GM18861 (cell line): ENCODE measurements around the gene CD2BP2.

Experiments
- ATAC-seq: cut with Tn5 transposase; IDR thresholded peaks from one replicate; pipeline ENCODE4 v1.9.1; 2021; ENCODE audit not compliant: unreplicated experiment

CD2BP2 gene

DNA sequence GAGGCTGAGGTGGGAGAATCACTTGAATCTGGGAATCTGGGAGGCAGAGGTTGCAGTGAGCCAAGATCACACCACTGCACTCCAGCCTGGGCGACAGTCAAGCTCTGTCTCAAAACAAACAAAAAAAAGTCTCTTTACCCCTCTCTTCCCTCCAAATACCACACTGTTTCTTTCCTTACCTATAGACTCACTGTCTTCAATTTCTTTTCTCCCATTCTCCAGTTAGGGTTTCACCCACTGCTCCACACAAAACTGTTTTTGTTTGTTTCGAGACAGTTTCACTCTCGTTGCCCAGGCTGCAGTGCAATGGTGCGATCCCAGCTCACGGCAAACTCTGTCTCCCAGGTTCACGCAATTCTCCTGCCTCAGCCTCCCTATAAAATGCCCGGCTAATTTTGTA, 6.1 kb upstream of the CD2BP2 start:
- no peak for ATAC-seq

DNA sequence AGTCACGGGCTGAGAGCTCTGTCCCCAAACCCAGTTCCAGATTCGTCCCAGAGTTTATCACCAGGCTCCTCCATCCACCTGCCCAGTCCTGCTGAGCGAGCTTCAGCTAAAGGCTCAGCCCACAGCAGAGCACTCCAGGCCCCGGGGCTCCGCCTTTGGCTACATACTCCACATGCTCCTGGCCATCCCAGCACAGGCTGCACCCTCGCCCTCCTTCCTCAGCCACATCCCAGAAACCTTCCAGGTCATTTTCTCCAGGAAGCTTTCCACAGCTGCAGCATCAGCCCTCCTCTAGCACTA, 4.7 kb upstream of the CD2BP2 start:
- ATAC-seq = no peak

DNA sequence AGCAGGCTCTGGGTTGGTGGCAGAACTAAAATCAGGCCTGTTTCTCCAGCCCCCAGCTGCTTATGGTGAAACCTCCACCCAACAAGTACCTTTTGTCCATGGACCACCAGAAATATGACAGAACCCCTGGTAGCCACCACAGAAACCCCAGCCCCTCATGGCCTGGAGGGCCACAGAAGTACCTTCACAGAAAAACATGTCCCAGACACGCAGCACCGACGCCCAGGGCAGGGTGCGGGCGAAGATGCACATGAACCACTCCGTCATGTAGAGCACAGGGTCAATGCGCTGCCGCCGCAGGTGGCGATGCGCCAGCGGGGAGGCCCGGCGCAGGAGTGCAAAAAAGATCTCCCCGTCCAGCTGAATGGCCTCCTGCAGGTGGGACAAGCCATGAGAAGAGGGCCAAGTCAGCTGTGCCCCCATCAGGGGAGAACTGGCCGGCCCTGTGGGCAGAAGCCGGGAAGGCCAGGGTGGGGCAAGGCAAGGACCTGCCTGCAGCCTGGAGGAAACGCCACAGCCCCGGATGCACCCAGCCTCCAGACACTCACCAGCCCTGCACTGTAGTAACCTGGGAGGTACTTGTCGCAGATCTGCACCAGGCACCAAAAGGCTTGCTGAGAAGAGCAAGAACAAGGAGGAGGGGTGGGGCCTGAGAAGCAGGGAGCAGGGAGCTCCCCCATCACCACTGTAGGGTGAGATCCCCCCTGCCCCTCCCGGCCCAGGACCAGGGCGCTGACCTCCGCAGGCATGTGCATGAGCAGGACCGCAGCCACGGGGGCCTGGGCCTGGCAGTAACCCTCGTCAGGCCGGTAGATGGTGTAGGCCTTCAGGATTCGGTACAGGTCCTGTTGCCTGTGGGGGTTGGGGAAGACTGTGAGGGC, 4.1 kb upstream of the CD2BP2 start:
- no peak for ATAC-seq

DNA sequence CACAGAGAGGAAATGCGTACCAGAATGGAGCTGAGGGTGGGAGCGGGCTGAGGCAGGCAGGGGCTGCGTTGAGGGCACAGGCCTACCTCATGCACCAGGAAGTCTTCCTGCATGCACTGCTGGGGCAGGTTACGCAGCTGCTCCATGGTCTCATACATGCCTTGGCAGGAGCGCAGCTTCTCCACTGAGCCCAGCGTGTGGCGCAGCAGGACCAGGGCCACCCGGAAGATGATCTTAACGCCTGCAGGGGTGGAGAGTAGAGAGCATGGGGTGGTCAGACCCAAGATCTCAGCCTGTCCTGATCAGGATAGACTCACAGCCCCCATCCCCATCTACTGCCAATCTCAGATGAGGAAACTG, 3.4 kb upstream of the CD2BP2 start:
- no peak for ATAC-seq

DNA sequence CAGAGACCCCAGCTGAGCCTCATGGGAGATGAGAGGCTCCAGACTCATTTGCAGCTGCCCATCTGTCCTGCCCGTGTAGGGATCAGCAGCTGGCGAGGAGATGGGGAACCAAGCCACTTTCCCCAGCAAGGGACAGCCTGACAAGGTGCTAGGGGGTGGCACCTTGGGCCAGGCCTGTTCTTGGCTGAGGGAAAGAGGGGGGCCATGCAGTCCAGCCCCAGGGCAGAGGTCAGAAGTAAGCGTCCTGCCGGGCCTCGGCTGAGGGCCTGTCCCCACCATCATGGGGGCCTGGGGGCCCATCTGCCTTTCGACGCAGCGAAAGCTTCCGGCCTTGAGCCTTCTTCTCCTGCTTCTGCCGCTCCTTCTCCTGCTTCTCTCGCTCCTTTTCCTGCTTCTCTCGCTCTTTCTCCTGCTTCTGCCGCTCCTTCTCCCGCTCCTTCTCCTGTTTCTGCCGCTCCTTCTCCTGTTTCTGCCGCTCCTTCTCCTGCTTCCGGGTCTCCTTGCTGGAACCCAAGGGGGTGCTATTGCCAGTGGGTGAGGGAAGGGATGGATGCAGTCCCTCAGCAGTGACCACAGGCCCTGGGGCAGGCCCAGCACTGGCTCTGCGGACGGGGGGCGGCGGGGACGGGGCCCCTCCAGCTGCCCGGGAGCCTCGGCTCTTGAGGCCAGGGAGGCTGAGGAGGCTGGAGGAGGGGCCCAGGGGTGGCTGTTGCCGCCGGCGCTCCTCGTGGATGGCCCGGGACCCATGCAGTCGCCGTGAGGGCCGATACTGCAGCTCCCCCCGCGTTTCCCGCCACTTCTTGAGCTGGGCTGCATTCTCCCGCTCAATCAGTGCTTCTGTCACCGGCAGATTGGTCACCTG, 2.8 kb upstream of the CD2BP2 start:
- no peak for ATAC-seq

DNA sequence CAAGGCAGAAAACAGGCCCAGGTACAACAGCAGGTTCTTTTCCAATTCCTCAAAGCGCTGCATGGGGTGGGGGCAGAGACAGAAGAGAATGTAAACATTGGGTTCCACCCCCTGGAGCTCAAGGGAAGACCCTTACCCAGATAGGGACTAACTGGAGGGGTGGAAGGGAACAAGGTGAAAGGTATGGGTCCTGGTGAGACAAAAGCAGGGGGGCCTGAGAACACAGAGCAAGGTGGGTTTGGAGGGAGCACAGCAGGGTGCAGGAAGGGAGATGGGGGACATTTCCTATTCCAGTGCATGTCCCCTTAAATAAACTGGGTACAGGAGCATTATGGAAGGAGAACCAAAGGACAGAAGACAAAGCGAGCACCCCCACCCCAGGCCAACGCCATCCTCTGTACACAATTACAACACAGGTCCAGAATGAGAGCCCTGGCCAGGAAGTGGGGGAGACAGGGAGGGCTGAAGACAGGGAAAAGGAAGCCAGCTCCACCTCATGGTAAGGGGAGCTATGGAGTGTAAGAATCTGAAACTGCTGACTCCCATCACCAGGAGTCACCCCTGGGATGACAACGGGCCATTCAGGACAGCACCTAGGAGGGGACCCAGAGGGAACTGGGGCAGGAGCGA, 2.1 kb upstream of the CD2BP2 start:
- ATAC-seq = no peak

DNA sequence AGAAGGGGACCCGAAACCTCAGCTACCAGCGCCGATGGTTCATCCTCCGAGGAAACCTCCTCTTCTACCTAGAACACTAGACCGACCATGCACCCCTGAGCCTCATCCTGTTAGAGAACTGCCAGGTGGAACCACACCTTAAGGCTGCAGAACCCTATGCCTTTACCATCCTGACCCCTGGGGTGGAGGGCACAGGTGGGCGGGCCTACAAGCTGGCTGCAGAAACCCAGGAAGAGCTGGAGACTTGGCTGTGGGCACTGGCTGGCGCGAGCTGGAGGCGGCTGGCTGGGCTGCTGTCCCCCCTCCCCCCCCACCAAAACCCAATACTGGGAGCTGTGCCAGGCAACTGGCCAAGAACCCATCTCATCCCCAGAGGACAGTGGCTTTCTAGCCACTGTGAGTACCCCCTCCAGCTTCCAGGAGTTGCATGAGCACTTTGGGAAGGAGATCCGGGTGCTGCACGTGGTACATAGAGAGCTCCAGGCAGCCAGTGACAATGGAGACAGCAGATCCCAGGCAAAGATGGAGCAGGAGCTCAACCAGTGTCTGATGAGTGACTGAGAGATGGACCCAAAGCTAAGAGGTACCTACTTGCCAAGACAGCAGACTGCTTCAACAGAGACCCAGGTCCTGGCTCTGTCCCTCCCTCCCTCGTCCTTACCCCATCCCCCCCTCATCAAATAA, 1.4 kb upstream of the CD2BP2 start:
- ATAC-seq = no peak

DNA sequence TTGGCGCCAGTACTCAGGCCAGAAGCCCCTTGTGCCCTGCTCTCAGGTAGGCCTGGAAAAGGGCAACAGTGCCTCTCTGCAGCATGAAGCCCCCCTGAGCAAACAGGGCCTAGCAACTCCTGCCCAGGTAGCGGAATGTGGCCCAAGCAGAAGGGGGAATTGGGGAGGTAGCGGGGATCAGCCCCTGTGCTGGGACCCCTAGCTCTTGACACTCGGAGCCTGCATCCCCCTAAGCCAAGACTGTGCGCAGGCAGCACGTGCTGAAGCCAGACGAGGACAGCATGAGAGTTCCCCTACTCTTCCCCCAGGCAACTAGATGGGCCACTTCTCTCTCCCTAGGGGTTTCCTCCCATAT, 823 bp upstream of the CD2BP2 start:
- ATAC-seq = no peak

DNA sequence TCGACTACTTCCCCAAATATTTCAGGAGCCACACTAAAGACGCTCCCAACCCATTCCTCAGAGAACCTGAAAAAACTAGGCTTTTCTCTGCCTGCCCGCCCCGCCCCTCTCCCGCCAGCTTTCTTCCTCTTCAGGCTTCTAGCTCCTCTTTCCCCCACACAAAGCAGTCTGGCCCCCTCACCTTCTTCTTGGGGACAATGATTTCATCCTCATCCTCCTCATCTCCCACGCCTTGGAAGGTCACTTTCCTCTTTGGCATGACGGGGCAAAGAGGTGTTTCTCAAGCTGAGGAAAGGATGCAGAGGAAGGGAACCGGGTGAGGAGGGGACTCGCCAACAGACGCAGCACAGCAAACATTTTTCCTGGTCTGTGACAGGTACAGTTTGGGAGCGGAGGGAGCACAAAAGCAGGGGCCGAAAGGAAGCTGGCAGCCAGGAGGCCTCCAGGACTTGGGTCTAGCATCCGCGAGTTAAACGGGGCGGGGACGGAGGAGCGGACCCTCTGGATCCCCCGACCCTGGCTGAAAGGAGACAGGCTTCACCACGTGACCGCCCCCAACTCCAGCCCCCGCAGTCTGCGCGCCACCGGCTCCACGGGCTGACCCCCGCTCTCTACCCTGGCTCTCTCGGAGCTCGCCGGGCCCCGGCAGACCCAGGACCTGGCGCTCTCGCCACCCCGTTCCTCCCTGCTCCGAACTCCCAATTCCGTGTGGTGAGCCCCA, 525 bp downstream of the CD2BP2 start:
- no peak for ATAC-seq

DNA sequence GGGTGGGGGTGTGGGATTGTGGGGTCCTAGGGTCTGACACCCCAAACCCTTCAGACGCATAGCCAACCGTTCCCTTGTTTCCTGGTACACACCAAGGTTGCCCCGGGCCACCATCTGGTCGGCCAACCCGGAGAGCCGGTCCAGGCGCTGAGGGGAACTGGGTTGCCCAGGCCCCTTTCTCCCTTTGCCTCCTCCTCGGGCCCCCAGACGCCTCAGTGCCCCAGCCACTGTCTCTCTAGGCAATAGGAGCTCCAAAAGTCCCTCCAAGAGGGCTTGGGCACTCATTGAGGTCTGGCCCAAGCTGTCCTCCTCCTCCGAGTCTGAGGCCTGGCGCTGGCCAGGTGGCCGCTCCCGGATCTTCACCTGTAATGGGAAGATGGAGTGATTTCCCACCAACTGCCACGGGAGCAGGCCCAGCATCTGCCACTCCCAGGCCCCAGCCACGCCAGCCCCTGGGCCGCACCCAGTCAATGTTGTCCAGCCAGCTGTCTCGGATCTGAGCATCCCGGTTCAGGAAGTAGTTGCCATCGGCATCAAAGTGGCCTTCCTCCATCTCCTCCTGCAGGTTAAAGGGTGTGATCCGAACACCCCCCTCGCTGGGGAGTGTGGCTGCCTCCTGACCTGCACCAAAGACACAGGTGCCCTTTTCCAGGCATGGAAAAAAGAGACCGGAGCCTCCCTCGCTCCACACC, 1.5 kb downstream of the CD2BP2 start:
- ATAC-seq = no peak

DNA sequence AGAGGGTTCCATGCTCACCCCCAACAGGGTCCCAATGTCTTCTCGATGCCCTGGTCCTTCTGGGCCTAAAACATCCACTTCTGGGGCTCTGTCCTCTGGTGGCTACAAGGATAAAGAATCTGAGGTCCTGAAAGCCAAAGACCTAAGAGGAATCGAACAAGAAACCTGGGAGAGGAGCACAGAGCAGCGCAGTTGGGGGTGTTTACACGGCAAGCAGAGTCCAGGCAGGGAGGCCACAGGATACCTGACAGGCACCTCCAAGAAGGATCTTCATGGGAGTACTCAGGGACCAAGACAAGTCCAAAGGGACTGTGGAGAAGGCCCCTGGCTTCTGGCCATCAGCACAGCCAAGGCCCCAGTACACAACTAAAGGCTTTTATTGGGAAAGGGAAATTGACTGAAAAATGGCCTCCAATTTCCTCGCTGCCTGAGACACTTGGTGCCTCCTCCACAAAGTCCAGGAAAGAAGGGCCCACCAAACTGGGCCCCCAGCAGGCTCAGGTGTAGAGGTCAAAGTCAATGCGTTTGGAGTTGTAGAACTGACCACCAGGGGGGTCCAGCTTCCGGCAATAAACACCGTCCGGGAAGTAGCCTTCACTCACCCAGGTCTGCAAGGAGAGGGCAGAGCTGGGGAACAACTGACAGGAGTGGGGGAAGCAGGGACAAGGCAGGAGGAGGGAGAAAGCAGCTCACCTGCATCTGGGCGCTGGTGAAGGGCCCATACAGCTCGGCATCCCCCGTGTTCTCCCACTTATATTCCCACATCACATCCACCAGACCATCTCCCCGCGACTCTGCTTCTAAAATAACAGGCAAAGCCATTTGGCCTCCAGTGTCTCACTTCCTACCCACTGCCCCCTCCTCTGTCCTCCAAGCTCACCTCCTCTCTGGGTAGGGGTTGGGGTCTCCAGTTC, 2.4 kb downstream of the CD2BP2 start:
- no peak for ATAC-seq

DNA sequence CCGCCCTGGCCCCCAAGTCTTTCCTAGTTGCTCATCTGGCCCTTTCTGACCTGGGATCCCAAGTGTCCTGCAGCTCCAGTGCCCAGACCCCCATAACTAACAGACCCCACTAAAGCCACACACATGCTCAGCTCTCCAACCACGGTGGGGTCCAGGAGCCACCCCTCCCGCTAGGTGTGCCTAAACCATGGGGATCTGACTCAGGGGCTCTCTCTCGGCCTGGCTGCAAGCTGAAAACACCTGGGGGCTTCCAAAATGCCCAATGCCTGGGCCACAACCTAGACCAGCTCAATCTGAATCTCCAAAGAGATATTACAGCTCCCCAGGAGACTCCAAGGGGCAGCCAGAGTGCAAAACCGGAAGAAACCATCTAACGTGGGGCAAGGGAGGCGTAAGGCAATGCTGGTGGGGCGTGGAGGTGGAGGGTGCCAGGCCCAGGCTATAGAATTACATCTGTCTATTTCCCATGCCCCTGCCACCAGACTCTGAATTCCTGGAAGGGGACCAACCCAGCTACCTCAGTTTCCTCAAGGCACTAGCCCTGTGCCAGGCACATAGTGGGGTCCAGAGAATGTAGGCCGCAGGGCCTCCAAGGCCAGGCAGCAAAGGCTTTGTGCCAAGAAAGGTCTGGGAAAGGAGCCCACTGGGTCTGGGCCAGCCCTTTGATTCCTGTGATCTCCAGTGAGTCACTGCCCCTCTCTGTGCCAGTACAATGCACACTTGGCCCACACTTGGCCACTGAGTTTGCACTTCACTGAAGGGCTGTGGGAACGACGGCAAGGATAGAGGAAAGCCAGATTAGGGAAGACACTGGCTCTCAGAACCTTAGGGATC, 3.3 kb downstream of the CD2BP2 start:
- no peak for ATAC-seq

DNA sequence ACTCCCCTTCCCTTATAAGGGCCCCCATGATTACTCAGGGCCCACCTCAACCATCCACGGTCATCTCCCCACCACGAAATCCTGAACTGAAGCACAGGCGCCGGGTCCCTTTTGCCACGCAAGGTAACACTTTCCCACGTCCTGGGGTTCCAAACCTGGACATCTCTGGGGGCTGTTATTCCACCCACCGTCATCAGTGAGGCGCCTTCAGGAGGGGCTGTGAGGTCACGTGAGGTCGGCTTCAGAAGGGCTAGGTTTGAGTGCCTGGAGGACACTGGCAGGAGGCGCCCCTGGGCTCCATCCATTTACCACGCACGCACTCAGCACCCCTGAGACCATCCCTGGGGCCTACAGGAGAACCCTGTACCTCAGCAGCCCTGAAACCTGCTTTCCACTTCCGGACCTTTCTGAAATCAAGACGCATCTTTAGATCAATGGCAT, 4.1 kb downstream of the CD2BP2 start:
- no peak for ATAC-seq

DNA sequence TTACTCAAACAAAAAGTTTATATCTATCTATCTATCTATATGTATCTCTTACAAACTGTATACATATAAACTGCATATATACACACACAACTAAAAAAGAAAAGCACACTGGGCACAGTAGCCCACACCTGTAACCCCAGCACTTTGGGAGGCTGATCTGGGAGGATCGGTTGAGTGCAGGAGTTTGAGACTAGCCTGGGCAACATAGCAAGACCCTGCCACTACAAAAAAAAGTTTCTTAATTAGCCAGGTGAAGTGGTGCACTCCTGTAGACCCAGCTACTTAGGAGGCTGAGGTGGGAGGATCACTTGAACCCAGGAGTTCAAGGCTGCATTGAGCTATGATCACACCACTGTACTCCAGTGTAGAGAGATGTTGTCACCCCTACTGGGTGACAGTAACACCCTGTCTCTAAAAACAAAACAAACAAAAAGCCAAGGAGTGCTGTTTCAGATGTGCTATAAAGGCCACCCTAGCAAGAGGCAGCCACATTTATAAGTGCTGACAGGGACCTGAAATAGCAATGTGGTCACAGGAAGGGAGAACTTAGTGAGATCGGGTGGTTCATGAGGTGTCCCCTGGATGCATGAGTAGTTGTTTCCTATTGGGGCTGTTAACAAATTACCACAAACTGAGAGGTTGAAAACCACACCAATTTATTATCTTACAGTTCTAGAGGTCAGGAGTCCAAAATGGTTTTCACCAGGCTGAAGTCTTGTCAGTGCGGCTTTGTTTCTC, 4.8 kb downstream of the CD2BP2 start:
- peak; percentile 58 for ATAC-seq

DNA sequence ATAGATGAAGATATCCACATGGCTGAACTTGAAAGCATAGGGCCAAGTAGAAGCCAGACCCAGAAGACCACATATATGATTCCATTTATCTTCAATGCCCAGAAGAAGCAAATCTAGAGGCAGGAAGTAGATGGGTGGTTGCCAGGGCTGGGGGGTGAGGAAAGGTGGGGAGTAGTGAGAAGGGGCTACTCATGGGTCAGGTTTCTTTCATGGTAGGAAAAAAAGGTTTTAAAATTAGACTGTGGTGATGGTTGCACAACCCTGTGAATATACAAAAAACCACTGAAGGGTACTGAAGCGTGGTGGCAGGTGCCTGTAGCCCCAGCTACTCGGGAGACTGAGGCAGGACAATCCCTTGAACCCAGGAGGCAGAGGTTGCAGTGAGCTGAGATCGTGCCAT, 5.4 kb downstream of the CD2BP2 start:
- ATAC-seq = peak; percentile 34

DNA sequence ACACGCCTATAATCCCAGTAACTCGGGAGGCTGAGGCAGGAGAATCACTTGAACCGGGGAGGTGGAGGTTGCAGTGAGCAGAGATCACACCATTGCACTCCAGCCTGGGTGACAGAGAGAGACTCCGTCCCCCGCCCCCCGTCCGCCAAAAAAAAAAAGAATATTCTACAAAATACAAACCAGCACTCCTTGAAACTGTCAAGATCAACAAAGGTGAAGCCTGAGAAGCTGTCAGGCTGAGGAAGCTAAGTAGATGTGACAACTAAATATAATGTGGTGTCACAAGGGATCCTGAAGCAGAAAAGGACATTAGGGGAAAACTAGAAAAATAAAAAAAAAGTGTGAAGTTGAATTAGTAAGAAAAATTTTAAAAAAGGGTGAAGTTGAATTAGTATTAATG, 6.2 kb downstream of the CD2BP2 start:
- ATAC-seq = no peak

DNA sequence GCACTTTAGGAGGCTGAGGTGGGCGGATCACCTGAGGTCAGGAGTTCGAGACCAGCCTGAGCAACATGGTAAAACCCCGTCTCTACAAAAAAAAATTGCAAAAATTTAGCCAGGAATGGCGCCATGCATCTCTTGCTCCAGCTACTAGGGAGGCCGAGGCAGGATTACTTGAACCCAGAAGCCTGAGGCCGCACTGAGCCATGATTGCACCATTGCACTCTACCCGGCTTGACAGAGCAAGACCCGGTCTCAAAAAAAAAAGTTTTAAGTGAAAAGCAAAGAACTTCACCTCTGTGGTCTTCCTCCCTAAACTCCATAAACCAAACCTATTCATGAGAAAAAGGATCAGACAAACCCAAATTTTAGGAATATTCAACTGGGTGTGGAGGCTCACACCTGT, 7.0 kb downstream of the CD2BP2 start:
- no peak for ATAC-seq

DNA sequence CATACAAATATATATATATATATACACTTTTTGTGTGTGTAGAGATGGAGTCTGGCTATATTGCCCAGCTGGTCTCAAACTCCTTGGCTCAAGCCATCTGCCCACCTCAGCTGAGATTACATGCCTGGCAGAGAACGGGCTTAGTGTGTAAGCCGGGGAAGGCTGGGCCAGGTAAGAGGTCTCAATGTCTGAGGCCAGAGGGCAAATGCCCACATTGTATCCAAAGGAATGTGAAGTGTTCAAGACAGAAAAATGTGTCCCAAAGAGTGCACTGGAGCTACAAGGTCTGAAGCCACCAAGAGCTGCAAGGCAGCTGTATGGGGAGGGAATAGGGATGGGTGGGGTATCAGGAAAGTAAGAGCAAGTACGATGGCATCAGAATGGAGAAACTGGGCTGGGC, 8.8 kb downstream of the CD2BP2 start:
- ATAC-seq = no peak
